ENCODE data around the gene LCP1. TPM values are rescaled to one million over a fixed set of nuclear protein-coding genes. Genes with fewer than 3 reads are reported as not detected.

LCP1 gene
- total and polyA plus RNA-seq, 2 of the 13 experiments (the other 11 are each of a cell fraction or from before 2014, with no cell fraction given), result 1.6 TPM

GRCh38 chr13:46181377-46181839 is 569 bp downstream of the LCP1 start:
- POLR2A ChIA-PET, result no interaction called here
- intact Hi-C loops (cut with micrococcal nuclease; ENCODE audit: unreplicated experiment), result no loop called here
- no peaks in the 10 kb centered on the region for H3K79me2 ChIP-seq (ENCODE audit: insufficient read depth, low read length)
- no peak overlapping the region for H3K4me2 ChIP-seq (ENCODE audit: low read depth, low read length)
- in situ Hi-C loops (cut with HindIII; ENCODE audit: extremely low pct_ligation_motif_present, low pct_unique_long_range_greater_than_20kb), result no loop called here
- H3K36me3 ChIP-seq (replicated peaks in 1 of 2; ENCODE audit: control insufficient read depth in 1 of 2, insufficient read depth in 2 of 2, low read length in 2 of 2), result no peaks in the 10 kb centered on the region
- BruUV-seq (replicated peaks), result no TSS peak
- no peak overlapping the region for H2AFZ ChIP-seq (ENCODE audit: low read length)
- no peak overlapping the region for H3K4me3 ChIP-seq (replicated peaks in 1 of 3; ENCODE audit: insufficient read depth in 1 of 3, low read depth in 2 of 3, low read length in 3 of 3)
- no peak for TF ChIP-seq ZFP91 (CRISPR knock-in tag; IDR thresholded peaks at IDR 0.05; ENCODE audit: borderline replicate concordance)
- no peak for TF ChIP-seq ZNF607 (CRISPR knock-in tag; IDR thresholded peaks at IDR 0.05; ENCODE audit: borderline replicate concordance)
- no peak for TF ChIP-seq ZNF772 (CRISPR knock-in tag; IDR thresholded peaks at IDR 0.05)
- no peak for TF ChIP-seq ZNF75D (CRISPR knock-in tag; IDR thresholded peaks at IDR 0.05; ENCODE audit: borderline replicate concordance)
- no peak for TF ChIP-seq MTERF4 (CRISPR knock-in tag; IDR thresholded peaks at IDR 0.05)
- TF ChIP-seq ZNF740 (CRISPR knock-in tag; IDR thresholded peaks at IDR 0.05), result no peak
- TF ChIP-seq MXI1 (IDR thresholded peaks at IDR 0.05; ENCODE audit: borderline replicate concordance, low read depth, low read length), result no peak
- no peak for TF ChIP-seq SNAPC5 (CRISPR knock-in tag; IDR thresholded peaks at IDR 0.05; ENCODE audit: borderline replicate concordance)
- TF ChIP-seq IRF2 (CRISPR knock-in tag; IDR thresholded peaks at IDR 0.05), result no peak
- no peak for TF ChIP-seq ZNF34 (CRISPR knock-in tag; IDR thresholded peaks at IDR 0.05; ENCODE audit: borderline replicate concordance)
- H3K9ac ChIP-seq (ENCODE audit: insufficient read depth, low read depth, low read length), result no peak overlapping the region
- H4K20me1 ChIP-seq (ENCODE audit: insufficient read depth, low read length), result no peaks in the 10 kb centered on the region
- FAIRE-seq, result no peak
- 73% methylated on average over 5 of the region's 5 CpGs for WGBS (ENCODE audit: low lambda C conversion rate)
- DNase-seq (ENCODE audit: low spot score), result no peak
- H3K4me1 ChIP-seq (ENCODE audit: insufficient read depth, low read length), result peaks cover 10% of the 10 kb centered on the region; the same call in 1 of the 2 replicates
- ATAC-seq, result no peak
- CTCF ChIA-PET (ENCODE audit: low intra/inter-chr PET ratio, low total read pairs), result no interaction called here
- H3K9me3 ChIP-seq (ENCODE audit: low read length), result no peaks in the 10 kb centered on the region
- H3K27me3 ChIP-seq (ENCODE audit: control insufficient read depth in 1 of 2, insufficient read depth in 2 of 2, low read length in 2 of 2), result peaks cover 2 to 4% of the 10 kb centered on the region in 2 experiments; a peak in 2 of 5 replicates
- H3K27ac ChIP-seq (ENCODE audit: extremely low read length, insufficient read depth, low read length), result no peak overlapping the region
